OCI-LY1 (cell line): ENCODE measurements around the gene ALKBH1.

Experiments used
- H2AFZ ChIP-seq: fragments of 200-600 bp; sonication (generic), shearing (Covaris generic); 2 replicates; pipeline ENCODE4 v1.6.0; 2014; ENCODE audit warnings: antibody characterized with exemption, mild to moderate bottlenecking, low read length
- H3F3A ChIP-seq: fragments of 200-600 bp; sonication (generic), shearing (Covaris generic); 2 replicates; pipeline ENCODE4 v1.6.0; 2014; ENCODE audit warnings: mild to moderate bottlenecking, antibody characterized with exemption, low read length, moderate library complexity; ENCODE audit not compliant: insufficient read depth
- H3K27ac ChIP-seq: fragments of 200-600 bp; sonication (generic); 2 replicates; pipeline ENCODE4 v1.5.1; 2014; ENCODE audit warnings: low read length, mixed run types, mild to moderate bottlenecking, low read depth; ENCODE audit not compliant: poor library complexity, severe bottlenecking
- H3K27me3 ChIP-seq: fragments of 200-600 bp; sonication (generic); 2 replicates; pipeline ENCODE4 v1.6.0; 2014; ENCODE audit warnings: antibody characterized with exemption, mild to moderate bottlenecking, low read length, moderate library complexity; ENCODE audit not compliant: insufficient read depth
- H3K36me3 ChIP-seq: fragments of 200-600 bp; sonication (generic); 2 replicates; pipeline ENCODE4 v1.6.1; 2014; ENCODE audit warnings: mild to moderate bottlenecking, antibody characterized with exemption, low read length, moderate library complexity, mixed read lengths; ENCODE audit not compliant: insufficient read depth
- H3K4me1 ChIP-seq: fragments of 200-600 bp; sonication (generic); 2 replicates; pipeline ENCODE4 v1.5.1; 2014; ENCODE audit warnings: mild to moderate bottlenecking, low read length, moderate library complexity; ENCODE audit not compliant: insufficient read depth, severe bottlenecking
- H3K4me2 ChIP-seq: fragments of 200-600 bp; sonication (generic), shearing (Covaris generic); 2 replicates; pipeline ENCODE4 v1.6.1; 2014; ENCODE audit warnings: low read length
- H3K4me3 ChIP-seq: fragments of 200-600 bp; sonication (generic); 2 replicates; pipeline ENCODE4 v1.5.1; 2014; ENCODE audit warnings: low read length, low read depth, mild to moderate bottlenecking, mixed read lengths; ENCODE audit not compliant: poor library complexity, severe bottlenecking
- H3K79me2 ChIP-seq: fragments of 200-600 bp; shearing (Covaris generic); 2 replicates; pipeline ENCODE4 v1.6.1; 2016; ENCODE audit warnings: mixed run types, low read length, mixed read lengths; ENCODE audit not compliant: insufficient read depth
- H3K9ac ChIP-seq: fragments of 200-600 bp; sonication (generic), shearing (Covaris generic); 2 replicates; pipeline ENCODE4 v1.6.1; 2014; ENCODE audit warnings: mild to moderate bottlenecking, low read length, mixed read lengths
- H3K9me2 ChIP-seq: fragments of 200-600 bp; sonication (generic), shearing (Covaris generic); 2 replicates; pipeline ENCODE4 v1.6.1; 2014; ENCODE audit warnings: low read depth, mild to moderate bottlenecking, low read length, mixed read lengths
- H3K9me3 ChIP-seq: fragments of 200-600 bp; shearing (Covaris generic); 2 replicates; pipeline ENCODE4 v1.6.1; 2014; ENCODE audit warnings: low read length, mixed read lengths
- H4K20me1 ChIP-seq: fragments of 200-600 bp; sonication (generic), shearing (Covaris generic); 2 replicates; pipeline ENCODE4 v1.6.0; 2016; ENCODE audit warnings: mild to moderate bottlenecking, low read length; ENCODE audit not compliant: insufficient read depth
- CTCF ChIP-seq: fragments of 200-600 bp; sonication (generic), shearing (Covaris generic); IDR thresholded peaks from 2 replicates; pipeline ENCODE4 v1.5.1; 2017; ENCODE audit warnings: mild to moderate bottlenecking, antibody characterized with exemption, low read length, moderate library complexity, mixed read lengths
- EZH2 ChIP-seq: fragments of 200-600 bp; sonication (generic), shearing (Covaris generic); IDR thresholded peaks from 2 replicates; pipeline ENCODE4 v1.8.0; 2017; ENCODE audit warnings: borderline replicate concordance, mixed run types, mild to moderate bottlenecking, antibody characterized with exemption, low read length, moderate library complexity, mixed read lengths

The ALKBH1 gene

DNA sequence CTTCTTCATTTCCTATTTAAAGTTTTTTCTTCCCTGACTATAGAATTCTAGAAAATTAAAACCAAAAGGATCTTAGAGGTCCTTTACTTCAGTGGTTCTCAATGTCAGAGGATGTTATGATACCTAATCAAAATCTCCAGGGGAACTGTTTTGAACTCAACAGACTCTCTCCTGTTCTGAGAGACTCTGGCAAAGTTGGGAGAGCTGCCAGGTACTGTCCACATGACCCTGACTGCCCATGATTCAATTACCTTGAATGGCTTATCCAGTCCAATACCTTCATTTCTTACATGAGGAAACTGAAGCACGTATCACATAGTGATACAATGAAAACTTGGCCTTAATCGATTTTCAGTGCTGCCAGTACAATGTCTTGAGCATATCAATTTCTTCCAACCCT, 16.6 kb downstream of the ALKBH1 start:
- H3K9me2 ChIP-seq = no peaks in the 10 kb centered on the region
- no peak overlapping the region for H3K4me2 ChIP-seq
- no peaks in the 10 kb centered on the region for H4K20me1 ChIP-seq
- TF ChIP-seq CTCF (no peak), EZH2 (no peak)
- no peak overlapping the region for H2AFZ ChIP-seq
- no peaks in the 10 kb centered on the region for H3K4me1 ChIP-seq
- no peaks in the 10 kb centered on the region for H3K27me3 ChIP-seq
- no peak overlapping the region for H3K27ac ChIP-seq
- peaks cover 40% of the 10 kb centered on the region; the same call in 1 of the 2 replicates for H3K36me3 ChIP-seq
- H3K4me3 ChIP-seq = no peak overlapping the region
- no peak overlapping the region for H3K9ac ChIP-seq
- no peaks in the 10 kb centered on the region for H3K79me2 ChIP-seq
- no peaks in the 10 kb centered on the region for H3K9me3 ChIP-seq
- no peaks in the 10 kb centered on the region for H3F3A ChIP-seq

DNA sequence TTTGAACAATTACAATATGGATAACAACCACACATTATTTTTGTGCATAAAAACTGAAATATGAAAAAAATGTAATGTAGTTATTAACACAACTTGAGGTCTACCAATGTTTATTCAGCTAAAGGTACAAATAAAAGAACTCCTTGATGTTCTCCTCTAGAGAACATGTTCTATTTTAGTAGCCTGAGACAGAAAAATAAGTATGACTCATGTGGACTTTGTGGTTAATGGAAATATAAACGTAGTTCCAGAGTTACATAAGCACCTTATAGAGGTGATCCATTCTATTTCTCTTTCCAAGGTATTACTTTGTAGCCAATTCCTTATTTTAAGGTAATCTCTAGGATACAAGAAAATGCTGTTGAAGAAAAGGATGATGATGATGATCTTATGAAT, 25.7 kb downstream of the ALKBH1 start:
- no peaks in the 10 kb centered on the region for H3K4me1 ChIP-seq
- no peak overlapping the region for H3K4me2 ChIP-seq
- no peaks in the 10 kb centered on the region for H3K9me2 ChIP-seq
- no peaks in the 10 kb centered on the region for H3K27me3 ChIP-seq
- H2AFZ ChIP-seq = no peak overlapping the region
- H4K20me1 ChIP-seq = no peaks in the 10 kb centered on the region
- H3K27ac ChIP-seq = no peak overlapping the region
- no peaks in the 10 kb centered on the region for H3F3A ChIP-seq
- H3K9ac ChIP-seq = no peak overlapping the region
- no peak for TF ChIP-seq EZH2
- TF ChIP-seq CTCF = no peak
- no peaks in the 10 kb centered on the region for H3K9me3 ChIP-seq
- H3K4me3 ChIP-seq = no peak overlapping the region
- H3K79me2 ChIP-seq = no peaks in the 10 kb centered on the region
- H3K36me3 ChIP-seq = peaks cover 13% of the 10 kb centered on the region; the same call in 1 of the 2 replicates

DNA sequence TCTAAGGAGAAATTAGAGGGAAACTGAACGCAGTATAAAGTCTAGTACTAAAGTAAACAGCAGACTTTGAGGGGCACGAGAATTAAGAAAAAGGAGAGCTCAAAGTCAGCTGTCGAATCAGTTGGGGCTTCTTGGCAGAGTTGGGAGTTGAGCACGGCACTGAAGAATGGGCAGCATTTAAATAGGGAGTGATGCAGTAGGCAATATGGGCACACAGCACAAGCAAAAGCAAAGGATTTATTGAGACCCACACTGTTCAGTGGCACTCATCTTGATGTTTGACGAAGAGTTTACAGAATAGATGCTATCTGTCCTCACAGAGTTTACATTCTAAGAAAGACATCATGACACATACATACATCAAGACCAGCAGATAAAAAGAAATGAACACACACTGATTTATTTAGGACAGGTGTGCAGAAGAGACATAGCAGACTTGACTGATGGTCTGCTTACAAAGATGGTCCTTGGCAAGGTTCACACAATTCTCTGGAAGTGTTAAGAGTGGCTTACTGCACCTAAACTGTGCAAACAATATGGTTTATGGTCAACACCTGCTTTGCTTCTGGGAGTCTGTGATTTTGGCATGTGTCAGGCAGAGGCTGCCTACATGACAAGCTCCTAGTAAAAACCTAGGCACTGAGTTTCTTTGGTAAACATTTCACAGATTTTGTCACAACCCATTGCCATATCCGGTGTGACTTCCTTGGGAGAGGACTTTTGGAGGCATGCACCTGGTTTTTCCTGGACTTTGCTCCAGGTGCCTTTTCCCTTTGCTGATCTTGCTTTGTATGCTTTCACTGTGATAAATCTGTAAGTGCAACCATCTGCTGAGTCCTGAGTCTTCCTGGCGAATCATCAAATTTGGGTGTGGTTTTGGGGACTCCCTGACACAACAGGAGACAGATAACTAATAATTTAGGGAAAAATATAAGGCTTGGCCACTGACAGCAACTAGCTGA, 26.3 kb downstream of the ALKBH1 start:
- no peak overlapping the region for H3K27ac ChIP-seq
- no peak overlapping the region for H3K4me2 ChIP-seq

More for the DNA sequence above, 26.3 kb downstream of the ALKBH1 start:
- no peaks in the 10 kb centered on the region for H4K20me1 ChIP-seq
- TF ChIP-seq EZH2 = no peak
- TF ChIP-seq CTCF = no peak
- H3K4me3 ChIP-seq = no peak overlapping the region
- no peaks in the 10 kb centered on the region for H3K9me3 ChIP-seq
- H3K4me1 ChIP-seq = no peaks in the 10 kb centered on the region
- H3K9me2 ChIP-seq = no peaks in the 10 kb centered on the region
- H3K27me3 ChIP-seq = no peaks in the 10 kb centered on the region
- H3K36me3 ChIP-seq = peaks cover 13% of the 10 kb centered on the region; the same call in 1 of the 2 replicates
- no peak overlapping the region for H2AFZ ChIP-seq
- no peak overlapping the region for H3K9ac ChIP-seq
- H3K79me2 ChIP-seq = no peaks in the 10 kb centered on the region
- H3F3A ChIP-seq = no peaks in the 10 kb centered on the region
